ENCODE measurements around the gene GALNT5. TPM values are rescaled to one million over a fixed set of nuclear protein-coding genes. Genes with fewer than 3 reads are reported as not detected.
A peak's percentile ranks its signal among the peaks of the same experiment; 100 is the strongest.
"Not testable (repeated sequence)": the region's sequence is repeated elsewhere in the genome, so short reads cannot be mapped to it uniquely, and the experiment has no call there.

The GALNT5 gene
- total RNA-seq, 1 experiment from 2014 or later, result not detected

- in situ Hi-C loops (cut with HindIII; ENCODE audit: low pct_unique_long_range_greater_than_20kb, low sequenced_read_pairs), result no loop called here
- DNase-seq (ENCODE audit: low read depth, low spot score), result no peak
These were observed 10.0 kb downstream of the GALNT5 start for GRCh38 chr2:157267476-157267875.

GRCh38 chr2:157269060-157269459, 11.6 kb downstream of the GALNT5 start:
- in situ Hi-C loops (cut with HindIII; ENCODE audit: low pct_unique_long_range_greater_than_20kb, low sequenced_read_pairs), result no loop called here
- no peak for DNase-seq (ENCODE audit: low read depth, low spot score)

GRCh38 chr2:157269922-157270321, 12.4 kb downstream of the GALNT5 start:
- no peak for DNase-seq (ENCODE audit: low read depth, low spot score)
- in situ Hi-C loops (cut with HindIII; ENCODE audit: low pct_unique_long_range_greater_than_20kb, low sequenced_read_pairs), result no loop called here

DNA sequence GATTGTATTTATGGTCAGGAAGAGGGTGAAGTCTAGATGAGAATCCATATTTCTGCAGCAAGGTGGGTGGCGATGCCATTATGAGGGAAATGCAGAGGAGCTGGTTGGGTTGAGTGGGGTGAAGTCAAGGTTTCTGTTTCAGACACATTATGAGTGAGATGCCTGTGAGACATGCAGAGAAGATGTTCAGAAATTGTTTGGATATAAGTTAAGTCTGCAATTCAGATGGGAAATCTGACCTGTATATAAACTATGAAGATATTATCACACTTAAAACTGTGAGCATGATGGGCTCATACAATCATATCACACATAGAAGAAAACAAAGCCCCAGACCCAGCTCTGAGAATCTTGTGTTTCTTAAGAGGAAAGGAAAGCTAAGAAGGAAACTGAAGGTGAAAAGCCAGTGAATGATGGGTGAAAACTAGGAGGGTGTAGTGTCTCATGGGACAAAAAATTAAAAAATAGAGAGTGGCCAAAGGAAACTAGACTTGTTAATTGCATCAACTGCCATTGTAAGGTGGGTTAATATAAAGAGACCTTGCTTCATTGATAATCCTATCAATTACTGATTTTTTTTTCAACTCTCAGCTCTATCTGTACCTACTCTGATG, 14.2 kb downstream of the GALNT5 start:
- no peak for DNase-seq (ENCODE audit: low read depth, low spot score)
- in situ Hi-C loops (cut with HindIII; ENCODE audit: low pct_unique_long_range_greater_than_20kb, low sequenced_read_pairs), result no loop called here

DNA sequence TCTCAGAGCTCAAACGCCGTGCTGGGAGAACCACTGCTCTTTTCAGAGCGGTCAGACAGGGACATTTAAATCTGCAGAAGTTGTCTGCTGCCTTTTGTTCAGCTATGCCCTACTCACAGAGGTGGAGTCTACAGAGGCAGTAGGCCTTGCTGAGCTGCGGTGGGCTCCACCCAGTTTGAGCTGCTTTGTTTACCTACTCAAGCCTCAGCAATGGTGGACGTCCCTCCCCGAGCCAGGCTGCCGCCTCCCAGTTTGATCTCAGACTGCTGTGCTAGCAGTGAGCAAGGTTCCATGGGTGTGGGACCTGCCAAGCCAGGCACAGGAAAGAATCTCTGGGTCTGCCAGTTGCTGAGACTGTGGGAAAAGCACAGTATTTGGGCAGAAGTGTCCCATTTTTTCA, 21.8 kb downstream of the GALNT5 start:
- in situ Hi-C loops (cut with HindIII; ENCODE audit: low pct_unique_long_range_greater_than_20kb, low sequenced_read_pairs), result not testable (repeated sequence)

GRCh38 chr2:157281316-157281715, 23.8 kb downstream of the GALNT5 start:
- DNase-seq (ENCODE audit: low read depth, low spot score), result no peak
- in situ Hi-C loops (cut with HindIII; ENCODE audit: low pct_unique_long_range_greater_than_20kb, low sequenced_read_pairs), result no loop called here

More for the DNA sequence above, 21.8 kb downstream of the GALNT5 start:
- DNase-seq (ENCODE audit: low read depth, low spot score), result not testable (repeated sequence)

DNA sequence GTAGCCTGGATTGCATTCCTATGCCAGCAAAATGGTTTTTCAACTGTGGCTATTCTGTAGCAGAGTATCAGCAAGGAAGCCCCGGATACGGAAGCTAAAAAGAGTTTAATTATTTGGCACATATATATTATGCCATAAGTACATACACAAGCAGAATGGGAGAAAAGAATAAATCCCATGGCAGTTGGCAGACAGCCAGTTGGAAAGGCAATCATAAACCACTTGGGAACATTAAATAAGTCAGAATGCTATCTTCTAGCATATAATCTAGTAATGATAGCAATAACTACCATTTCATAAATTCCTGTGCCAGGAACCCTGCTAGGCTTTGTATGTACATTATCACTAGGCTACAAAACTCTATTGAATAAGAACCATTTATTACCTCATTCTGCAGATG, 26.0 kb downstream of the GALNT5 start:
- in situ Hi-C loops (cut with HindIII; ENCODE audit: low pct_unique_long_range_greater_than_20kb, low sequenced_read_pairs), result no loop called here
- no peak for DNase-seq (ENCODE audit: low read depth, low spot score)

- in situ Hi-C loops (cut with HindIII; ENCODE audit: low pct_unique_long_range_greater_than_20kb, low sequenced_read_pairs), result no loop called here
- DNase-seq (ENCODE audit: low read depth, low spot score), result no peak
These were observed 29.7 kb downstream of the GALNT5 start for GRCh38 chr2:157287160-157287559.

GRCh38 chr2:157290525-157290924, 33.0 kb downstream of the GALNT5 start:
- in situ Hi-C loops (cut with HindIII; ENCODE audit: low pct_unique_long_range_greater_than_20kb, low sequenced_read_pairs), result no loop called here
- DNase-seq (ENCODE audit: low read depth, low spot score), result no peak

DNA sequence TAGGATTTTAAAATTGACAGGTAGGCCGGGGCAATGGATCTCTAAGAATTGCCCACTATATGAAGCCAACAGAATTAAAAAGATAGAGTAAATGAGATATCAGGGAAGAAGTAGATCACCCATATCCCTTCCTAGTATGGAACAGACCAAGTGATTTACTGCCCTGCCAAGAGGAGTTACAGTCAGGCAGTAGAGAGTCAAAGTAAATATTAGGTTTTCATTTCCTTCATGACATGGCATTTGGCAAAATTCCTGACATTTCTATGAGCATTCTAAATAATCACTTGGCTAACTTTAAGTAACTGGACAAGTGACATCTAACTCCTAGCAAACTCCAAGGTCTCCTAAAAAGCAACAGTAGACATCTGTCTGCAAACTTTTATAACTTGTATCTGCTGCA, 33.5 kb downstream of the GALNT5 start:
- in situ Hi-C loops (cut with HindIII; ENCODE audit: low pct_unique_long_range_greater_than_20kb, low sequenced_read_pairs), result no loop called here
- DNase-seq (ENCODE audit: low read depth, low spot score), result no peak

- no peak for DNase-seq (ENCODE audit: low read depth, low spot score)
- in situ Hi-C loops (cut with HindIII; ENCODE audit: low pct_unique_long_range_greater_than_20kb, low sequenced_read_pairs), result no loop called here
These were observed 35.3 kb downstream of the GALNT5 start for GRCh38 chr2:157292853-157293252.

DNA sequence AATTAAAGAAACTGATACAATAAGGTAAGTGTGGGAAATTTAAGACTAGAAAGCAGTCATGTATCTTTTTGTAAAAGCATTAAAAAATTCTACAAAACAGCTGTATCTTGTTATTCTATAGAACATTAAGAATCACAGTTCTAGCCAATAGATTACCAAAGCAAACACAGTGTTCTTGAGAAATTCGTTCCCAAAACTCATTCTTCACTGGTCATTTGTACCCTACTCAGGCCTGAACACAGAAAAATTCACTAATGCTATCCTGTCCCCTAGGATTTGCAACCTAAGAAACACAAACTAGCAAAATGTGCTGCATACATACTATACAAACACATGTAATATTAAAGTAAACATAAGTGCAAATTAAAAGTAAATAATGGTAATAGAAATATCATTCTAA, 39.0 kb downstream of the GALNT5 start:
- DNase-seq (ENCODE audit: low read depth, low spot score), result no peak
- in situ Hi-C loops (cut with HindIII; ENCODE audit: low pct_unique_long_range_greater_than_20kb, low sequenced_read_pairs), result no loop called here

GRCh38 chr2:157296958-157297357, 39.5 kb downstream of the GALNT5 start:
- DNase-seq (ENCODE audit: low read depth, low spot score), result no peak
- in situ Hi-C loops (cut with HindIII; ENCODE audit: low pct_unique_long_range_greater_than_20kb, low sequenced_read_pairs), result no loop called here

DNA sequence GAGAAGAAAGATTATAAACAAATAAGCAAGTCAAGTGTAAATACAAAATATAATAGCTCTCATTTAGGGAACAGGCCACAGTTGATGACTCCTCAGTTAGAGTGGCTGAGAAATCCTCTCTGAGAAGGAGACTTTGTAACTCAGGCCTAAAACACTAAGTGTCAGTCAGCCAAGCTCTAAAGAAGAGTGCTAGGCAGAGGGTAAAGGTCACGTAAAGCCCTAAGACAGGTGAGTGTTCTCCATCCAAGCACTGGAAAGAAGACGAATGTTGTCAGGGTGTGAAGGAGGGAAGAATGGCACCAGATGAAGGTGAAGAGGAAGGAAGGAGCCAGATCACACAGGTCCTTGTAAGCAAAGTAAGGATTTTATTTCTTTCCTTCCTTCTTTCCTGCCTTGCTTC, 43.8 kb downstream of the GALNT5 start:
- in situ Hi-C loops (cut with HindIII; ENCODE audit: low pct_unique_long_range_greater_than_20kb, low sequenced_read_pairs), result no loop called here

GRCh38 chr2:157302492-157303099, 45.1 kb downstream of the GALNT5 start:
- DNase-seq (ENCODE audit: low read depth, low spot score), result peak; percentile 74
- in situ Hi-C loops (cut with HindIII; ENCODE audit: low pct_unique_long_range_greater_than_20kb, low sequenced_read_pairs), result no loop called here

More for the DNA sequence above, 43.8 kb downstream of the GALNT5 start:
- no peak for DNase-seq (ENCODE audit: low read depth, low spot score)

DNA sequence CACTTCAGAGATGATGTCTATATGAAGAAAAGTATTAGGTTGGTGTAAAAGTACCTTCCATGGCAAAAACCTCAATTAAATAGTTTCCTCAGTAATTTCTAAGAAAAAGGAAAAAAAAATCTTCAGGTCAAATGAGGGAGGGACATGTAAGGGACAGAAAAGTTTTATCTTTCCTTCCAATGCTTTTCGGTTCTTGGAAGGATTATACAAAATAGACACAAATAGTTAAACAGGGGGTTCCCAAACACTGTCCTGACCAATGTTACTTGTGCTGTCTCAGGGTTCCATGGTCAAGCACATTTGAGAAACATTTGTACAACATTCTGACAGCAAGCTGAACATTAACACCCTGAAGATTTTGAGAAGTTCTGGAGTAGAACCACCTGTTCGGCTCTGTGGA, 46.1 kb downstream of the GALNT5 start:
- in situ Hi-C loops (cut with HindIII; ENCODE audit: low pct_unique_long_range_greater_than_20kb, low sequenced_read_pairs), result no loop called here
- DNase-seq (ENCODE audit: low read depth, low spot score), result no peak

DNA sequence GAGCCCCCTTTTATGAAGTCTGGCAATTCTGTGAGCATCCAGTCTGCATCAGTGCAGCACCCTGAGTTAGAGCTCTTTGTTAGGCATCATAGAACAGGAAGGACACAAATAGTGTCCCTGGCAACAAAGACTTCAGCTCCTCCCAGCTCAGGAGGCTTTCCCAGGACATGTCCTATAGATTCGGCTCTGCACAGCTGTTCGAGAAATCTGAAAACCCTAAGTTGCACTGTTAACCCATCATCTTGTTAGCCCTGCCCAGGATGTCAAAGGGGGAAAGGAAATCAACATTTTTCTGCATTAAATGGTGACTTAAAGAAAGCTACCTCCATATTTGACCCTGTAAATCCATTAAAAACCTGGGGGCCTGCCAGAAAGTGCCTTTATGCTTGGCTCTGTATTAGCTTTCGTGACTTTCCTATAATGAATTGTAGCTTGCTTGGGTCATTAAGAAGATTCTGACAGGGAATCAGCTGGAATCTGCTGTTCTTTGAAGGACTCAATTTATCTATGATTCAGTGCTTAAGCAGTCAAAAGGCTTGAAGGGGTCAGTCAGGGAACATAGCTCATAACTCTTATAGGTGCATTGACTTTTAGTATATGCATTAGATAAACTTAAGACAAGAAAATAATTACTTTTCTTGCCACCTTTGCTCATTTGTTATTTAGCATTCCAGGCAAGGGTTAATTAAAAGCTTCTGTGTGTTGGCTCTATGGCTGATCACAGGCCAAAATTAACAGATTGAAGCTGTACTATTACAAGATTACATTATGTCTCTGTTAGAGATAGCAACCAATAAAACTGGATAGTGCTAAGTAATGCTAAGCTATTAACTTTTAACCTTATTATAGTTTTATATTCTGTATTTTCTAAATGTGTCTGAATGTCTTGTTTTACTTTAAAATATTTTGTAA, 47.6 kb downstream of the GALNT5 start:
- in situ Hi-C loops (cut with HindIII; ENCODE audit: low pct_unique_long_range_greater_than_20kb, low sequenced_read_pairs), result no loop called here
- DNase-seq (ENCODE audit: low read depth, low spot score), result no peak

GRCh38 chr2:157305723-157306110, 48.2 kb downstream of the GALNT5 start:
- no peak for DNase-seq (ENCODE audit: low read depth, low spot score)
- in situ Hi-C loops (cut with HindIII; ENCODE audit: low pct_unique_long_range_greater_than_20kb, low sequenced_read_pairs), result no loop called here

DNA sequence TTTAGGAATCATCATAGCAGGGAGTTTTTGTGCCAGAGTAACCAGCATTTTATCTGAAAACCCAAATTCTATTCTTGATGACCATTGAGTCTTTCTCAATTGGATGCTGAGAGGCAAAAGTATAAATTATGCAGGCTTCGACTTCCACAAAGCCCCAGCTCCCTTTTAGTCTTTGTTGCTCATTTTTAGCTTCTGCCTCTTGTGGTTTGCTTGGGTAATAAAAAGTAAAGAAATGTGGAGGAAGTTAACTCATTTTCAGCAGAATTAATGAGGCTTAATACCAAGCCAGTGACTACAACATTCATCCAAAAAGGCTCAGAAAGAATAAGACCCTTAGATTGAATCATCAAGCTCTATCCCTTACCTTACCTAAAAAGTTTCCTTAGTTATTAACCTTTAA, 49.5 kb downstream of the GALNT5 start:
- DNase-seq (ENCODE audit: low read depth, low spot score), result peak; percentile 15
- in situ Hi-C loops (cut with HindIII; ENCODE audit: low pct_unique_long_range_greater_than_20kb, low sequenced_read_pairs), result no loop called here
